Panc1 (cell line): ENCODE data around the gene BMP2K. TPM values are rescaled to one million over a fixed set of nuclear protein-coding genes. Genes with fewer than 3 reads are reported as not detected.

Experiments used
- ATAC-seq: fragments of 200-7000 bp; cut with Tn5 transposase; 2 replicates; pipeline ENCODE4 v1.9.1; 2020; ENCODE audit warnings: mild to moderate bottlenecking, moderate library complexity
- BruUV-seq: library from RNA; stranded (reverse); fragments of 400-500 nt; replicated peaks from 2 replicates; lab custom pipeline; 2021; lab: Mats Ljungman, UMichigan
- CTCF ChIA-PET: fragments of 300-600 bp; sonication (Branson Sonifier 250); formaldehyde crosslinking; loops from one replicate; lab custom pipeline; 2022; ENCODE audit warnings: antibody characterized with exemption; lab: Charles Lee
- POLR2A ChIA-PET: fragments of 300-600 bp; sonication (Branson Sonifier 250); formaldehyde crosslinking; loops from one replicate; lab custom pipeline; 2022; ENCODE audit warnings: antibody characterized with exemption; lab: Charles Lee
- DNase-seq: peaks from one replicate; pipeline ENCODE4 v3.0.0-alpha.2; 2010; ENCODE audit warnings: low read depth, low spot score
- H3K27ac ChIP-seq: 2 replicates; pipeline ENCODE4 v1.5.1; 2011; ENCODE audit warnings: mild to moderate bottlenecking, low read length, inconsistent platforms
- H3K27me3 ChIP-seq: fragments of 200-500 bp; sonication (Bioruptor generic); 2 replicates; pipeline ENCODE4 v1.6.0; 2014; ENCODE audit warnings: low read length, inconsistent platforms; ENCODE audit not compliant: control insufficient read depth, insufficient read depth
- H3K36me3 ChIP-seq: fragments of 200-500 bp; sonication (Bioruptor generic); 2 replicates; pipeline ENCODE4 v1.5.1; 2014; ENCODE audit warnings: inconsistent platforms, mild to moderate bottlenecking, low read length, moderate library complexity; ENCODE audit not compliant: control insufficient read depth, insufficient read depth
- H3K4me1 ChIP-seq: 2 replicates; pipeline ENCODE4 v1.5.1; 2011; ENCODE audit warnings: inconsistent platforms, mild to moderate bottlenecking, low read length, moderate library complexity; ENCODE audit not compliant: control insufficient read depth, insufficient read depth
- H3K4me3 ChIP-seq, 2 experiments: 2 replicates each; pipeline ENCODE4 v1.5.1; 2011 to 2012; ENCODE audit warnings: low read depth in 2 of 2, low read length in 2 of 2, mild to moderate bottlenecking in 2 of 2, inconsistent platforms in 1 of 2, moderate library complexity in 1 of 2
- H3K9me3 ChIP-seq: fragments of 200-500 bp; sonication (Bioruptor generic); 2 replicates; pipeline ENCODE4 v1.5.1; 2014; ENCODE audit warnings: low read depth, mild to moderate bottlenecking, inconsistent platforms, low read length, moderate library complexity; ENCODE audit not compliant: control insufficient read depth, insufficient read depth
- CTCF ChIP-seq: fragments of 450-650 bp; IDR thresholded peaks from 2 replicates; pipeline ENCODE4 v1.5.1; 2017; ENCODE audit warnings: mild to moderate bottlenecking
- POLR2AphosphoS5 ChIP-seq: IDR thresholded peaks from 2 replicates; pipeline ENCODE4 v1.6.1; 2012; ENCODE audit warnings: mild to moderate bottlenecking, low read depth, low read length, moderate library complexity
- REST ChIP-seq, 2 experiments: IDR thresholded peaks; 2 replicates each; pipeline ENCODE4 v1.6.1; 2011 to 2012; ENCODE audit warnings: low read depth in 2 of 2, control low read depth in 1 of 2, low read length in 1 of 2, mild to moderate bottlenecking in 1 of 2, moderate library complexity in 1 of 2; ENCODE audit not compliant: insufficient read depth in 1 of 2
- SIN3A ChIP-seq: IDR thresholded peaks from 2 replicates; pipeline ENCODE4 v1.6.1; 2012; ENCODE audit warnings: low read depth, mild to moderate bottlenecking, low read length, moderate library complexity, borderline replicate concordance; ENCODE audit not compliant: insufficient read depth
- TCF7L2 ChIP-seq: IDR thresholded peaks from 2 replicates; pipeline ENCODE4 v1.6.1; 2011; ENCODE audit warnings: mild to moderate bottlenecking, low read depth, low read length, inconsistent platforms
- in situ Hi-C: cut with HindIII; loops from 2 replicates; pipeline ENCODE4 v1.10.0; 2016; ENCODE audit warnings: low sequenced_read_pairs, low pct_unique_long_range_greater_than_20kb
- intact Hi-C: fragments of 100-400 bp; cut with micrococcal nuclease; formaldehyde crosslinking; loops from one replicate; pipeline ENCODE4 v1.10.0; 2022; ENCODE audit not compliant: unreplicated experiment
- total RNA-seq: library from RNA; stranded (reverse); gene quantifications from one replicate; pipeline ENCODE4 v1.2.1, GENCODE V29; 2021; ENCODE audit not compliant: unreplicated experiment

The BMP2K gene
- total RNA-seq, 1 experiment from 2014 or later: 23.3 TPM

GRCh38 chr4:78809295-78809694, 33.1 kb downstream of the BMP2K start:
- DNase-seq: no peak

GRCh38 chr4:78809928-78810835, 34.0 kb downstream of the BMP2K start:
- H3K27me3 ChIP-seq: no peaks in the 10 kb centered on the region
- no TSS peak for BruUV-seq
- ATAC-seq (no peak), DNase-seq (no peak)
- POLR2A ChIA-PET: no interaction called here
- no peaks in the 10 kb centered on the region for H3K9me3 ChIP-seq
- no peaks in the 10 kb centered on the region for H3K36me3 ChIP-seq
- H3K4me3 ChIP-seq: no peak overlapping the region
- no peak overlapping the region for H3K27ac ChIP-seq
- in situ Hi-C loops: no loop called here
- H3K4me1 ChIP-seq: no peaks in the 10 kb centered on the region
- CTCF ChIA-PET: no interaction called here
- intact Hi-C loops: no loop called here
- TF ChIP-seq SIN3A (no peak), TCF7L2 (no peak), CTCF (no peak), POLR2AphosphoS5 (no peak)

More at GRCh38 chr4:78809295-78809694, 33.1 kb downstream of the BMP2K start:
- Histone ChIP-seq H3K4me1 (no peaks in the 10 kb centered on the region), H3K4me3 (no peak overlapping the region), H3K9me3 (peaks cover 2% of the 10 kb centered on the region; the same call in 1 of the 2 replicates), H3K27ac (no peak overlapping the region), H3K36me3 (no peaks in the 10 kb centered on the region), H3K27me3 (no peaks in the 10 kb centered on the region)
- TF ChIP-seq CTCF: no peak
- no peak for TF ChIP-seq POLR2AphosphoS5
- no peak for TF ChIP-seq SIN3A
- no peak for TF ChIP-seq REST (IDR thresholded peaks at IDR 0.05; ENCODE audit: insufficient read depth in 1 of 2, low read depth in 2 of 2, low read length in 1 of 2)
- no peak for TF ChIP-seq TCF7L2
- intact Hi-C loops: no loop called here
- ChIA-PET POLR2A (no interaction called here), CTCF (no interaction called here)
- no TSS peak for BruUV-seq
- in situ Hi-C loops: no loop called here
- ATAC-seq: no peak
